Measurements from ENCODE around the gene ALOX15B. TPM values are rescaled to one million over a fixed set of nuclear protein-coding genes. Genes with fewer than 3 reads are reported as not detected.

ALOX15B gene
- total and polyA plus RNA-seq, 2 of the 13 experiments (the other 11 are each of a cell fraction or from before 2014, with no cell fraction given) = not detected

DNA sequence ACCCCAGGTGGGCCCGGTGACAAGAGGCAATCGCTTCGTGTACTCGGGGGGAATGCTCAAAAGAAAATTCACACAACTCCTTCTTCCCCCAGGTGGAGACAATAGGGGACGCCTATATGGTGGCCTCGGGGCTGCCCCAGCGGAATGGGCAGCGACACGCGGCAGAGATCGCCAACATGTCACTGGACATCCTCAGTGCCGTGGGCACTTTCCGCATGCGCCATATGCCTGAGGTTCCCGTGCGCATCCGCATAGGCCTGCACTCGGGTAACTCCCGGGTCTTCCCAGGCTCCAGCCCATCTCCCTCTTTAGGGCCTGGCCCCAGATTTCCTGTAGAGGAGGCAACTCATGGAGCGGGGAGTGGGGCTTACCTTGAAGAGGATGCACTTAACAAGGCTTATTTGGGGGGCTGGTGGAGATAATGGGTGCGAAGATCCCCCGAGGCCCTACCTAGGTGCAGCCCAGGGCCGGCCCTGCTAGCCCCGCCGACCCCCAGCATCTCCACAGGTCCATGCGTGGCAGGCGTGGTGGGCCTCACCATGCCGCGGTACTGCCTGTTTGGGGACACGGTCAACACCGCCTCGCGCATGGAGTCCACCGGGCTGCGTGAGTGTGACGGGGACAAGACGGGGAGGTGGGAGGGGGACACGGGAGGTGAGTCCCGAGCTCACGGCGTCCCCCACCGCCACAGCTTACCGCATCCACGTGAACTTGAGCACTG is 23.5 kb upstream of the ALOX15B start:
- 94% methylated on average over 26 of the region's 44 CpGs for WGBS (ENCODE audit: low lambda C conversion rate)
- no peaks in the 10 kb centered on the region for H3K79me2 ChIP-seq (ENCODE audit: insufficient read depth, low read length)
- in situ Hi-C loops (cut with HindIII; ENCODE audit: extremely low pct_ligation_motif_present, low pct_unique_long_range_greater_than_20kb) (no loop called here), intact Hi-C loops (cut with micrococcal nuclease; ENCODE audit: unreplicated experiment) (no loop called here)
- DNase-seq (ENCODE audit: low spot score) (no peak), ATAC-seq (no peak), FAIRE-seq (no peak)
- POLR2A ChIA-PET = no interaction called here
- H3K36me3 ChIP-seq (replicated peaks in 1 of 2; ENCODE audit: control insufficient read depth in 1 of 2, insufficient read depth in 2 of 2, low read length in 2 of 2) = no peaks in the 10 kb centered on the region
- H3K4me1 ChIP-seq (ENCODE audit: insufficient read depth, low read length) = peaks cover 19% of the 10 kb centered on the region
- no peak overlapping the region for H3K9ac ChIP-seq (ENCODE audit: insufficient read depth, low read depth, low read length)
- H3K27ac ChIP-seq (ENCODE audit: extremely low read length, insufficient read depth, low read length) = no peak overlapping the region
- no peaks in the 10 kb centered on the region for H4K20me1 ChIP-seq (ENCODE audit: insufficient read depth, low read length)
- TF ChIP-seq PLRG1 (conservative IDR thresholded peaks at IDR 0.05) = no peak
- no peak for TF ChIP-seq KAT7 (CRISPR knock-in tag; IDR thresholded peaks at IDR 0.05; ENCODE audit: borderline replicate concordance)
- no peak for TF ChIP-seq ZFP36L1 (CRISPR knock-in tag; IDR thresholded peaks at IDR 0.05)
- no peak for TF ChIP-seq NFIB (CRISPR knock-in tag; IDR thresholded peaks at IDR 0.05; ENCODE audit: borderline replicate concordance)
- TF ChIP-seq, protein P1, sequence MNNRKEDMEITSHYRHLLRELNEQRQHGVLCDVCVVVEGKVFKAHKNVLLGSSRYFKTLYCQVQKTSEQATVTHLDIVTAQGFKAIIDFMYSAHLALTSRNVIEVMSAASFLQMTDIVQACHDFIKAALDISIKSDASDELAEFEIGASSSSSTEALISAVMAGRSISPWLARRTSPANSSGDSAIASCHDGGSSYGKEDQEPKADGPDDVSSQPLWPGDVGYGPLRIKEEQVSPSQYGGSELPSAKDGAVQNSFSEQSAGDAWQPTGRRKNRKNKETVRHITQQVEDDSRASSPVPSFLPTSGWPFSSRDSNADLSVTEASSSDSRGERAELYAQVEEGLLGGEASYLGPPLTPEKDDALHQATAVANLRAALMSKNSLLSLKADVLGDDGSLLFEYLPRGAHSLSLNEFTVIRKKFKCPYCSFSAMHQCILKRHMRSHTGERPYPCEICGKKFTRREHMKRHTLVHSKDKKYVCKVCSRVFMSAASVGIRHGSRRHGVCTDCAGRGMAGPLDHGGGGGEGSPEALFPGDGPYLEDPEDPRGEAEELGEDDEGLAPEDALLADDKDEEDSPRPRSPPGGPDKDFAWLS (CRISPR knock-in tag; IDR thresholded peaks at IDR 0.05; ENCODE audit: borderline replicate concordance) = no peak
- no peak for TF ChIP-seq ISX (CRISPR knock-in tag; conservative IDR thresholded peaks at IDR 0.05)
- TF ChIP-seq ZNF691 (CRISPR knock-in tag; IDR thresholded peaks at IDR 0.05; ENCODE audit: borderline replicate concordance, low read depth) = no peak
- TF ChIP-seq, protein P2, sequence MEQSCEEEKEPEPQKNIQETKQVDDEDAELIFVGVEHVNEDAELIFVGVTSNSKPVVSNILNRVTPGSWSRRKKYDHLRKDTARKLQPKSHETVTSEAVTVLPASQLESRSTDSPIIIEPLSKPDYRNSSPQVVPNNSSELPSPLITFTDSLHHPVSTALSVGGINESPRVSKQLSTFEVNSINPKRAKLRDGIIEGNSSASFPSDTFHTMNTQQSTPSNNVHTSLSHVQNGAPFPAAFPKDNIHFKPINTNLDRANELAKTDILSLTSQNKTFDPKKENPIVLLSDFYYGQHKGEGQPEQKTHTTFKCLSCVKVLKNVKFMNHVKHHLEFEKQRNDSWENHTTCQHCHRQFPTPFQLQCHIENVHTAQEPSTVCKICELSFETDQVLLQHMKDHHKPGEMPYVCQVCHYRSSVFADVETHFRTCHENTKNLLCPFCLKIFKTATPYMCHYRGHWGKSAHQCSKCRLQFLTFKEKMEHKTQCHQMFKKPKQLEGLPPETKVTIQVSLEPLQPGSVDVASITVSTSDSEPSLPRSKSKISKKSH (CRISPR knock-in tag; IDR thresholded peaks at IDR 0.05; ENCODE audit: borderline replicate concordance) = no peak
- TF ChIP-seq EZH2 (conservative IDR thresholded peaks at IDR 0.05; ENCODE audit: low read depth, low read length) = no peak
- TF ChIP-seq MBNL3 (CRISPR knock-in tag; conservative IDR thresholded peaks at IDR 0.05) = no peak
- peaks cover 1 to 62% of the 10 kb centered on the region in 2 experiments for H3K27me3 ChIP-seq (ENCODE audit: control insufficient read depth in 1 of 2, insufficient read depth in 2 of 2, low read length in 2 of 2)
- H2AFZ ChIP-seq (ENCODE audit: low read length) = no peak overlapping the region
- BruUV-seq (replicated peaks) = no TSS peak
- CTCF ChIA-PET (ENCODE audit: low intra/inter-chr PET ratio, low total read pairs) = no interaction called here
- H3K4me3 ChIP-seq (replicated peaks in 1 of 3; ENCODE audit: insufficient read depth in 1 of 3, low read depth in 2 of 3, low read length in 3 of 3) = no peak overlapping the region
- no peaks in the 10 kb centered on the region for H3K9me3 ChIP-seq (ENCODE audit: low read length)
- no peak overlapping the region for H3K4me2 ChIP-seq (ENCODE audit: low read depth, low read length)
